ENCODE data around the gene LIMCH1. TPM values are rescaled to one million over a fixed set of nuclear protein-coding genes. Genes with fewer than 3 reads are reported as not detected.

LIMCH1 gene
- total RNA-seq, 1 donor from 2014 or later: 9.8 TPM

GRCh38 chr4:41579043-41579442, 41.1 kb downstream of the LIMCH1 start:
- Histone ChIP-seq H3K27me3 (no peaks in the 10 kb centered on the region), H3K4me3 (no peak overlapping the region), H3K79me2 (ENCODE audit: low read depth) (no peaks in the 10 kb centered on the region), H3K4me2 (no peak overlapping the region), H2AFZ (replicated peaks) (no peak overlapping the region), H3K4me1 (no peaks in the 10 kb centered on the region), H3K27ac (no peak overlapping the region), H3K9me3 (ENCODE audit: low read depth) (no peaks in the 10 kb centered on the region), H3K36me3 (no peaks in the 10 kb centered on the region), H3F3A (ENCODE audit: low read depth) (no peaks in the 10 kb centered on the region), H3K9ac (no peak overlapping the region), H4K20me1 (ENCODE audit: low read depth) (no peaks in the 10 kb centered on the region)
- no peak for DNase-seq (ENCODE audit: low spot score)
- Mint-ChIP-seq H3K4me1 (no peaks in the 10 kb centered on the region), H3K36me3 (no peaks in the 10 kb centered on the region), H3K4me3 (no peak overlapping the region), H3K27ac (no peak overlapping the region), H3K9me3 (peaks cover under 1% of the 10 kb centered on the region), H3K27me3 (ENCODE audit: insufficient read depth, low read depth) (no peaks in the 10 kb centered on the region)
- TF ChIP-seq EZH2phosphoT487 (IDR thresholded peaks at IDR 0.05): no peak

GRCh38 chr4:41579526-41579925, 41.6 kb downstream of the LIMCH1 start:
- TF ChIP-seq EZH2 (IDR thresholded peaks at IDR 0.05): no peak
- TF ChIP-seq EZH2phosphoT487 (IDR thresholded peaks at IDR 0.05): no peak
- TF ChIP-seq CTCF (IDR thresholded peaks at IDR 0.05): no peak
- H3K9me3 ChIP-seq (ENCODE audit: low read depth): no peaks in the 10 kb centered on the region
- no peaks in the 10 kb centered on the region for H3K36me3 ChIP-seq
- no peaks in the 10 kb centered on the region for H3K27me3 ChIP-seq
- H3K4me3 ChIP-seq: no peak overlapping the region
- no peak overlapping the region for H2AFZ ChIP-seq (replicated peaks)
- H3K9ac ChIP-seq: no peak overlapping the region
- no peaks in the 10 kb centered on the region for H3K4me1 ChIP-seq
- peaks cover 4% of the 10 kb centered on the region for H3K9me3 Mint-ChIP-seq
- H3K4me1 Mint-ChIP-seq: no peaks in the 10 kb centered on the region
- H3K4me2 ChIP-seq: no peak overlapping the region
- no peak overlapping the region for H3K27ac Mint-ChIP-seq
- H3K79me2 ChIP-seq (ENCODE audit: low read depth): no peaks in the 10 kb centered on the region
- no peaks in the 10 kb centered on the region for H3F3A ChIP-seq (ENCODE audit: low read depth)
- H3K27ac ChIP-seq: no peak overlapping the region
- DNase-seq (ENCODE audit: low spot score): no peak
- H3K36me3 Mint-ChIP-seq: no peaks in the 10 kb centered on the region
- no peaks in the 10 kb centered on the region for H3K27me3 Mint-ChIP-seq (ENCODE audit: insufficient read depth, low read depth)
- H3K4me3 Mint-ChIP-seq: no peak overlapping the region
- H4K20me1 ChIP-seq (ENCODE audit: low read depth): no peaks in the 10 kb centered on the region

GRCh38 chr4:41580007-41580406, 42.0 kb downstream of the LIMCH1 start:
- no peak overlapping the region for H3K4me3 ChIP-seq
- Mint-ChIP-seq H3K36me3 (no peaks in the 10 kb centered on the region), H3K4me3 (no peak overlapping the region), H3K27me3 (ENCODE audit: insufficient read depth, low read depth) (no peaks in the 10 kb centered on the region), H3K4me1 (no peaks in the 10 kb centered on the region), H3K9me3 (peaks cover 7% of the 10 kb centered on the region), H3K27ac (no peak overlapping the region)
- no peaks in the 10 kb centered on the region for H3K79me2 ChIP-seq (ENCODE audit: low read depth)
- no peaks in the 10 kb centered on the region for H4K20me1 ChIP-seq (ENCODE audit: low read depth)
- H3K36me3 ChIP-seq: no peaks in the 10 kb centered on the region
- no peak for DNase-seq (ENCODE audit: low spot score)
- H3K4me2 ChIP-seq: no peak overlapping the region
- H3K9me3 ChIP-seq (ENCODE audit: low read depth): no peaks in the 10 kb centered on the region
- H3F3A ChIP-seq (ENCODE audit: low read depth): no peaks in the 10 kb centered on the region
- no peaks in the 10 kb centered on the region for H3K4me1 ChIP-seq
- H2AFZ ChIP-seq (replicated peaks): no peak overlapping the region
- TF ChIP-seq EZH2phosphoT487 (IDR thresholded peaks at IDR 0.05) (no peak), EZH2 (IDR thresholded peaks at IDR 0.05) (no peak), CTCF (IDR thresholded peaks at IDR 0.05) (no peak)
- H3K9ac ChIP-seq: no peak overlapping the region
- H3K27me3 ChIP-seq: no peaks in the 10 kb centered on the region
- H3K27ac ChIP-seq: no peak overlapping the region

GRCh38 chr4:41586675-41587225, 48.8 kb downstream of the LIMCH1 start:
- Histone ChIP-seq H2AFZ (replicated peaks) (no peak overlapping the region), H3K4me1 (no peaks in the 10 kb centered on the region), H4K20me1 (ENCODE audit: low read depth) (no peaks in the 10 kb centered on the region), H3K27me3 (no peaks in the 10 kb centered on the region), H3K4me3 (no peak overlapping the region), H3K79me2 (ENCODE audit: low read depth) (no peaks in the 10 kb centered on the region), H3K9me3 (ENCODE audit: low read depth) (no peaks in the 10 kb centered on the region), H3K4me2 (no peak overlapping the region), H3F3A (ENCODE audit: low read depth) (no peaks in the 10 kb centered on the region), H3K27ac (no peak overlapping the region), H3K9ac (no peak overlapping the region), H3K36me3 (no peaks in the 10 kb centered on the region)
- H3K36me3 Mint-ChIP-seq: no peaks in the 10 kb centered on the region
- peaks cover 9% of the 10 kb centered on the region for H3K9me3 Mint-ChIP-seq
- H3K27me3 Mint-ChIP-seq (ENCODE audit: insufficient read depth, low read depth): peaks cover 2% of the 10 kb centered on the region
- H3K4me3 Mint-ChIP-seq: no peak overlapping the region
- H3K4me1 Mint-ChIP-seq: peaks cover 8% of the 10 kb centered on the region
- TF ChIP-seq CTCF (IDR thresholded peaks at IDR 0.05) (no peak), EZH2phosphoT487 (IDR thresholded peaks at IDR 0.05) (no peak), EZH2 (IDR thresholded peaks at IDR 0.05) (no peak)
- no peak overlapping the region for H3K27ac Mint-ChIP-seq
- no peak for DNase-seq (ENCODE audit: low spot score)
